HepG2 (cell line): Measurements from ENCODE around the gene HACD2.

Experiments used
- CTCF ChIP-seq: sonication (generic); formaldehyde crosslinking; IDR thresholded peaks from 2 replicates; pipeline ENCODE4 v1.5.0; 2020; ENCODE audit warnings: mild to moderate bottlenecking, missing genetic modification reagents, moderate library complexity
- EZH2 ChIP-seq: conservative IDR thresholded peaks from 2 replicates; pipeline ENCODE4 v1.6.1; 2012; ENCODE audit warnings: mild to moderate bottlenecking, low read depth, low read length, moderate library complexity
- GMEB2 ChIP-seq: IDR thresholded peaks from 2 replicates; pipeline ENCODE4 v1.6.1; 2016; ENCODE audit warnings: missing biosample characterization, missing genetic modification reagents, low read depth
- GTF2F1 ChIP-seq: fragments of 150-350 bp; IDR thresholded peaks from 2 replicates; pipeline ENCODE4 v1.6.1; 2014; ENCODE audit warnings: low read length
- HCFC1 ChIP-seq: fragments of 150-350 bp; IDR thresholded peaks from 2 replicates; pipeline ENCODE4 v1.6.1; 2014; ENCODE audit warnings: low read depth, low read length
- RXRA ChIP-seq: sonication (generic); formaldehyde crosslinking; IDR thresholded peaks from 2 replicates; pipeline ENCODE4 v1.5.1; 2020; ENCODE audit warnings: missing genetic modification reagents
- SMC3 ChIP-seq: IDR thresholded peaks from 2 replicates; pipeline ENCODE4 v1.6.1; 2011; ENCODE audit warnings: low read length, improper control_type of control experiment
- ZNF207 ChIP-seq: fragments of 450-650 bp; IDR thresholded peaks from 2 replicates; pipeline ENCODE4 v1.6.1; 2016; ENCODE audit warnings: antibody characterized with exemption, borderline replicate concordance
- ZNF274 ChIP-seq: sonication (generic); formaldehyde crosslinking; IDR thresholded peaks from 2 replicates; pipeline ENCODE4 v1.5.1; 2020; ENCODE audit warnings: mild to moderate bottlenecking, missing genetic modification reagents
- ZNF407 ChIP-seq: sonication (generic); formaldehyde crosslinking; IDR thresholded peaks from one replicate; pipeline ENCODE4 v1.5.1; 2020; ENCODE audit warnings: mild to moderate bottlenecking, missing genetic modification reagents; ENCODE audit errors: not compliant biosample characterization
- ZNF558 ChIP-seq: sonication (generic); formaldehyde crosslinking; IDR thresholded peaks from 2 replicates; pipeline ENCODE4 v1.9.0; 2022; ENCODE audit warnings: mild to moderate bottlenecking, missing genetic modification reagents, borderline replicate concordance
- ZNF792 ChIP-seq: IDR thresholded peaks from 2 replicates; pipeline ENCODE4 v1.6.1; 2016

- no peak for TF ChIP-seq HCFC1
- no peak for TF ChIP-seq CTCF (CRISPR knock-in tag)
- no peak for TF ChIP-seq ZNF558
- no peak for TF ChIP-seq ZNF274 (CRISPR knock-in tag)
- TF ChIP-seq EZH2 = no peak
- TF ChIP-seq ZNF792 (CRISPR knock-in tag) = no peak
- no peak for TF ChIP-seq ZNF207
- no peak for TF ChIP-seq ZNF407 (CRISPR knock-in tag)
- TF ChIP-seq GTF2F1 = no peak
- no peak for TF ChIP-seq GMEB2 (CRISPR knock-in tag)
- no peak for TF ChIP-seq SMC3
- TF ChIP-seq RXRA = no peak
Measured at GRCh38 chr3:123518892-123519485, 65.9 kb downstream of the HACD2 start.
